IMR-90 (cell line): ENCODE data around the gene SOX8. TPM values are rescaled to one million over a fixed set of nuclear protein-coding genes. Genes with fewer than 3 reads are reported as not detected.

Experiments used
- ATAC-seq: fragments of 200-7000 bp; cut with Tn5 transposase; 2 replicates; pipeline ENCODE4 v1.9.1; 2020; ENCODE audit warnings: low read depth, mild to moderate bottlenecking, moderate library complexity
- BruUV-seq: library from RNA; stranded (reverse); fragments of 400-500 nt; replicated peaks from 2 replicates; lab custom pipeline; 2021; lab: Mats Ljungman, UMichigan
- CTCF ChIA-PET: fragments of 300-600 bp; formaldehyde crosslinking; extraction: SDS; loops from one replicate; lab custom pipeline; 2021; ENCODE audit warnings: antibody characterized with exemption; lab: Yijun Ruan, JAX
- POLR2A ChIA-PET: fragments of 300-600 bp; sonication (Branson Sonifier 250); formaldehyde crosslinking; loops from one replicate; lab custom pipeline; 2022; ENCODE audit warnings: antibody characterized with exemption; ENCODE audit not compliant: unreplicated experiment; lab: Charles Lee
- DNase-seq: peaks from one replicate; pipeline ENCODE4 v3.0.0; 2013
- H2AFZ ChIP-seq: replicated peaks from 2 replicates; pipeline ENCODE3; 2013; ENCODE audit warnings: low read length, mild to moderate bottlenecking; ENCODE audit not compliant: poor library complexity
- H2AK5ac ChIP-seq: 2 replicates; pipeline ENCODE4 v1.6.1; 2013; ENCODE audit warnings: low read depth, low read length, inconsistent platforms
- H2AK9ac ChIP-seq: replicated peaks from 2 replicates; pipeline ENCODE3; 2013; ENCODE audit warnings: mild to moderate bottlenecking, low read depth, low read length, moderate library complexity; ENCODE audit not compliant: poor library complexity
- H2BK120ac ChIP-seq: 2 replicates; pipeline ENCODE4 v1.6.1; 2013; ENCODE audit warnings: low read depth, low read length, inconsistent platforms
- H2BK15ac ChIP-seq: 3 replicates; pipeline ENCODE4 v1.6.1; 2013; ENCODE audit warnings: low read depth, low read length, inconsistent platforms
- H2BK20ac ChIP-seq: 2 replicates; pipeline ENCODE4 v1.6.1; 2013; ENCODE audit warnings: low read depth, mild to moderate bottlenecking, inconsistent platforms, low read length, moderate library complexity
- H2BK5ac ChIP-seq: 2 replicates; pipeline ENCODE4 v1.6.1; 2013; ENCODE audit warnings: mild to moderate bottlenecking, low read depth, low read length, inconsistent platforms; ENCODE audit not compliant: poor library complexity, severe bottlenecking
- H3K14ac ChIP-seq: replicated peaks from 2 replicates; pipeline ENCODE4 v1.6.1; 2013; ENCODE audit warnings: low read depth, low read length, inconsistent platforms
- H3K18ac ChIP-seq: 2 replicates; pipeline ENCODE4 v1.6.1; 2013; ENCODE audit warnings: low read depth, low read length, control low read depth
- H3K23ac ChIP-seq: 2 replicates; pipeline ENCODE4 v1.6.1; 2013; ENCODE audit warnings: low read depth, low read length, inconsistent platforms
- H3K27ac ChIP-seq: 2 replicates; pipeline ENCODE4 v1.5.1; 2013; ENCODE audit warnings: mild to moderate bottlenecking, control low read depth, low read length; ENCODE audit not compliant: insufficient read depth
- H3K27me3 ChIP-seq: 2 replicates; pipeline ENCODE4 v1.6.1; 2013; ENCODE audit warnings: low read length; ENCODE audit not compliant: control insufficient read depth, insufficient read depth
- H3K36me3 ChIP-seq: 2 replicates; pipeline ENCODE4 v1.6.1; 2013; ENCODE audit warnings: low read length, mixed read lengths; ENCODE audit not compliant: control insufficient read depth, insufficient read depth
- H3K4ac ChIP-seq: 2 replicates; pipeline ENCODE4 v1.6.1; 2013; ENCODE audit warnings: low read depth, low read length, inconsistent platforms
- H3K4me1 ChIP-seq: 2 replicates; pipeline ENCODE4 v1.6.1; 2013; ENCODE audit warnings: low read length, mixed read lengths; ENCODE audit not compliant: control insufficient read depth, insufficient read depth
- H3K4me2 ChIP-seq: 2 replicates; pipeline ENCODE4 v1.6.1; 2013; ENCODE audit warnings: low read depth, mild to moderate bottlenecking, control low read depth, low read length, moderate library complexity
- H3K4me3 ChIP-seq: 2 replicates; pipeline ENCODE4 v1.5.1; 2013; ENCODE audit warnings: low read depth, mild to moderate bottlenecking, control low read depth, low read length, moderate library complexity; ENCODE audit not compliant: insufficient read depth
- H3K56ac ChIP-seq: 2 replicates; pipeline ENCODE4 v1.6.1; 2013; ENCODE audit warnings: low read length, inconsistent platforms; ENCODE audit not compliant: insufficient read depth; ENCODE audit errors: extremely low read depth
- H3K79me1 ChIP-seq, 2 experiments: 2 replicates each; pipeline ENCODE4 v1.6.1; 2013; ENCODE audit warnings: low read length in 2 of 2, inconsistent platforms in 1 of 2, low read depth in 1 of 2
- H3K9ac ChIP-seq: 2 replicates; pipeline ENCODE4 v1.6.1; 2013; ENCODE audit warnings: low read depth, low read length, control low read depth
- H3K9me1 ChIP-seq: 2 replicates; pipeline ENCODE4 v1.6.1; 2013; ENCODE audit warnings: low read length, inconsistent platforms; ENCODE audit not compliant: insufficient read depth
- H3K9me3 ChIP-seq: 2 replicates; pipeline ENCODE4 v1.6.1; 2013; ENCODE audit warnings: low read length; ENCODE audit not compliant: control insufficient read depth, insufficient read depth
- H4K20me1 ChIP-seq: 2 replicates; pipeline ENCODE4 v1.6.1; 2013; ENCODE audit warnings: low read length, inconsistent platforms; ENCODE audit not compliant: insufficient read depth
- H4K5ac ChIP-seq: 2 replicates; pipeline ENCODE4 v1.6.1; 2013; ENCODE audit warnings: mild to moderate bottlenecking, low read depth, low read length, control low read depth
- H4K8ac ChIP-seq, 2 experiments: 2 replicates each; pipeline ENCODE4 v1.6.1; 2013; ENCODE audit warnings: low read depth in 2 of 2, low read length in 2 of 2, control low read depth in 1 of 2, inconsistent platforms in 1 of 2
- H4K91ac ChIP-seq: 2 replicates; pipeline ENCODE4 v1.6.1; 2013; ENCODE audit warnings: low read depth, low read length, inconsistent platforms; ENCODE audit not compliant: insufficient read depth
- BHLHE40 ChIP-seq: fragments of 150-350 bp; IDR thresholded peaks from 2 replicates; pipeline ENCODE4 v1.6.1; 2016; ENCODE audit warnings: mild to moderate bottlenecking, low read depth, low read length
- CEBPB ChIP-seq: IDR thresholded peaks from 2 replicates; pipeline ENCODE4 v1.6.1; 2012; ENCODE audit warnings: low read depth, low read length, improper control_type of control experiment
- CHD1 ChIP-seq: IDR thresholded peaks from 2 replicates; pipeline ENCODE4 v1.6.1; 2012; ENCODE audit warnings: low read depth, low read length, improper control_type of control experiment
- FOS ChIP-seq: fragments of 150-350 bp; IDR thresholded peaks from 2 replicates; pipeline ENCODE4 v1.6.1; 2016; ENCODE audit warnings: low read depth, low read length
- MAZ ChIP-seq: IDR thresholded peaks from 2 replicates; pipeline ENCODE4 v1.6.1; 2012; ENCODE audit warnings: low read depth, mild to moderate bottlenecking, low read length, improper control_type of control experiment, moderate library complexity, borderline replicate concordance
- MXI1 ChIP-seq: IDR thresholded peaks from 2 replicates; pipeline ENCODE4 v1.6.1; 2012; ENCODE audit warnings: low read depth, mild to moderate bottlenecking, low read length, moderate library complexity, borderline replicate concordance
- NFE2L2 ChIP-seq: fragments of 150-350 bp; IDR thresholded peaks from 2 replicates; pipeline ENCODE4 v1.6.1; 2016; ENCODE audit warnings: low read depth, mild to moderate bottlenecking, low read length
- RCOR1 ChIP-seq: IDR thresholded peaks from 2 replicates; pipeline ENCODE4 v1.6.1; 2012; ENCODE audit warnings: mild to moderate bottlenecking, low read length, improper control_type of control experiment; ENCODE audit not compliant: insufficient replicate concordance
- SMC3 ChIP-seq: fragments of 150-350 bp; IDR thresholded peaks from 2 replicates; pipeline ENCODE4 v1.6.1; 2016; ENCODE audit warnings: low read depth, mild to moderate bottlenecking, antibody characterized with exemption, low read length, moderate library complexity
- WGBS, 2 experiments: methylation state at CpG; one replicate each; pipeline versions ENCODE4 v1.1.5 to v1.1.7; 2013; ENCODE audit warnings: missing lambda C conversion rate in 2 of 2; ENCODE audit not compliant: insufficient read length in 1 of 2; ENCODE audit errors: extremely low coverage in 2 of 2; 5-methylcytosine and 5-hydroxymethylcytosine counted together
- dilution Hi-C: fragments of 300-500 bp; cut with HindIII; formaldehyde crosslinking; loops from one replicate; pipeline ENCODE4 v1.14.3; 2018; ENCODE audit warnings: low sequenced_read_pairs; ENCODE audit not compliant: unreplicated experiment
- in situ Hi-C: fragments of 300-500 bp; cut with MboI; formaldehyde crosslinking; loops from 3 replicates; pipeline ENCODE4 v1.14.3; 2019; ENCODE audit warnings: low sequenced_read_pairs, inconsistent platforms, mixed read lengths
- intact Hi-C: fragments of 100-400 bp; cut with micrococcal nuclease; formaldehyde crosslinking; loops from 2 replicates; pipeline ENCODE4 v1.10.0; 2022
- polyA plus RNA-seq, 3 experiments: library from polyadenylated mRNA; depleted of rRNA; stranded (reverse); fragments of >200 nt; gene quantifications; 2 replicates each; pipeline ENCODE4 v1.2.3, GENCODE V29; 2012; ENCODE audit warnings: low replicate concordance in 1 of 3
- total RNA-seq: library from RNA; depleted of rRNA; stranded (reverse); fragments of >200 nt; gene quantifications from 2 replicates; pipeline ENCODE4 v1.2.3, GENCODE V29; 2012
- TF ChIP-seq, protein P1 (sequence below): conservative IDR thresholded peaks from 2 replicates; pipeline ENCODE4 v1.5.1; 2012; ENCODE audit warnings: mild to moderate bottlenecking, low read depth, low read length, improper control_type of control experiment
- TF ChIP-seq, protein P2 (sequence below): fragments of 150-350 bp; IDR thresholded peaks from 2 replicates; pipeline ENCODE4 v1.6.1; 2016; ENCODE audit warnings: low read depth, mild to moderate bottlenecking, low read length, moderate library complexity, borderline replicate concordance

The SOX8 gene
- total and polyA plus RNA-seq, 2 of the 4 experiments (the other 2 are of a cell fraction): under 0.01 to 0.26 TPM

DNA sequence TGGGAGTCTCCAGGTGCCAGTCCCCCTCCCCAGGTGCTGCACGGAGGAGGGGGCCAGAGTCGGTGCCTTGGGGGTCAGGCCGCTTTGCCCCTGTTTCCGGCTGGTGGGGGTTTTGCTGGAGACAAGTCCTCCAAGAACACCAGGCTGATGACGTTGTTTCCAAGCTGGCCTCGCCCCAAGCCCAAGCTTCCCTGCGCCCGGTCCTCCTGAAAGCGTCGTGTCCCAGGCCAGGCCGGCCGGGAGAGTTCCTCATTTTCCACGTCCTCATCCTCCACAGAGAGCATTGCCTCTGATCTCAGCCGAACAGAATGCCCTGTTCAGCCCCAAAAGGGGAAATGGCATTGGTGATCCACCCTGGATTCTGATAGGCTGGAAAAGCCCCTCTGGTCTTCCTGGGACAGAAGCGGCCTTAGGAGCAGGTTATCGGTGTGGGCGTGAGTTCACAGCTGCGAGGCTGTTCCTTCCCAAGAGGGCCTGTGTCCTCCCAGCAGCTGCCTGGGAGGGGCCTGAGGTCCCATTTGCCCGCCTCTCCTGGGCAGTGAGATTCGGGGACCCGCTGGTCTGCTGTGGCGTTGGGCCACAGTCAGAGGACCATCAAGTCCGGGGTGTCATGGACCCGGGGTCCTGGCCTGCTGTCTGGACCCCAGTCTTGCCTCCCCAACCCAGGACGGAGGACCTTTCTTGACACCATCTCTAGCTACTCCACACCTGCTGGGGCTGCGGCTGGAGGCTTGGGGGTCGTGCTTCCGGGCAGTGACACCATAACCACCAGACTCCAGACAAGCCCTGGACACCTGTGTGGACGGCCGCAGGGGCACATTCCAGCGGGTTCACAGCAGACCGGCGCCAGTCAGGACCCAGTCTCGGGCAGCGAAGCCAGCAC lies 7.1 kb downstream of the SOX8 start (continued):
- no peak for TF ChIP-seq CEBPB

DNA sequence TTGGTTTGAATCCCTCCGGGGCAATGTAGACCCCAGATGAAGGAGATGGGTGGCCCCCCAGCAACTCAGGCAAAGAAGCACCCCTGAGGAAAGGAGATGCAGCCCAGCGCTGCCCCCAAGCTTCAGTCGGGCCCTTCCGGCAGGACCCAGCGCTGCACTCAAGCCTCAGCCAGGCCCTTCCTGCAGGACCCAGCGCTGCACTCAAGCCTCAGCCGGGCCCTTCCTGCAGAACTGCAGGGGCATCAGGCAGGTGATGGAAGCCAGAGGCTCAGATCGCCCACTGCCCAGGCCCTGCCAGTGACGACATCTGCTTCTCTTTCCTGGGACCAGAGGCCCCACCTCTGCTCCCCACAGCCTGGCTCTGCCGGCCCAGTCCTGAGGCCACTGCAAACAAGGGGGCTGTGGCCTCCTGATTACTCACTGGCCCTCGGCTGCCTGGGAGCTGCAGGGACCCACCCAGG lies 7.8 kb downstream of the SOX8 start:
- dilution Hi-C loops (no loop called here), in situ Hi-C loops (no loop called here), intact Hi-C loops (no loop called here)
- Histone ChIP-seq H3K4ac (no peak overlapping the region), H2AK9ac (no peak overlapping the region), H3K27ac (no peak overlapping the region), H3K4me2 (no peak overlapping the region), H4K5ac (no peak overlapping the region), H3K23ac (no peak overlapping the region), H2AFZ (no peak overlapping the region), H4K91ac (no peak overlapping the region), H3K18ac (no peak overlapping the region), H3K36me3 (no peaks in the 10 kb centered on the region), H4K8ac (no peak overlapping the region), H3K9ac (no peak overlapping the region), H3K79me1 (no peaks in the 10 kb centered on the region), H3K4me3 (no peak overlapping the region), H3K4me1 (no peaks in the 10 kb centered on the region), H3K14ac (no peak overlapping the region), H3K27me3 (peaks cover 49% of the 10 kb centered on the region), H2AK5ac (no peak overlapping the region), H2BK5ac (no peak overlapping the region), H3K9me1 (no peaks in the 10 kb centered on the region), H4K20me1 (no peaks in the 10 kb centered on the region), H3K9me3 (peaks cover 5% of the 10 kb centered on the region), H2BK15ac (no peak overlapping the region), H3K56ac (no peak overlapping the region), H2BK20ac (no peak overlapping the region), H2BK120ac (no peak overlapping the region)
- ChIA-PET POLR2A (no interaction called here), CTCF (no interaction called here)
- DNase-seq (no peak), ATAC-seq (no peak)
- WGBS, 2 experiments: 87% methylated on average over 9 of the region's 11 CpGs; no CpG with 5 or more reads in 1 of the 2 experiments
- TF ChIP-seq RCOR1 (no peak), CEBPB (no peak), CHD1 (no peak), MXI1 (no peak), BHLHE40 (no peak), NFE2L2 (no peak), MAZ (no peak), FOS (no peak), SMC3 (no peak)
- TF ChIP-seq, protein P1, sequence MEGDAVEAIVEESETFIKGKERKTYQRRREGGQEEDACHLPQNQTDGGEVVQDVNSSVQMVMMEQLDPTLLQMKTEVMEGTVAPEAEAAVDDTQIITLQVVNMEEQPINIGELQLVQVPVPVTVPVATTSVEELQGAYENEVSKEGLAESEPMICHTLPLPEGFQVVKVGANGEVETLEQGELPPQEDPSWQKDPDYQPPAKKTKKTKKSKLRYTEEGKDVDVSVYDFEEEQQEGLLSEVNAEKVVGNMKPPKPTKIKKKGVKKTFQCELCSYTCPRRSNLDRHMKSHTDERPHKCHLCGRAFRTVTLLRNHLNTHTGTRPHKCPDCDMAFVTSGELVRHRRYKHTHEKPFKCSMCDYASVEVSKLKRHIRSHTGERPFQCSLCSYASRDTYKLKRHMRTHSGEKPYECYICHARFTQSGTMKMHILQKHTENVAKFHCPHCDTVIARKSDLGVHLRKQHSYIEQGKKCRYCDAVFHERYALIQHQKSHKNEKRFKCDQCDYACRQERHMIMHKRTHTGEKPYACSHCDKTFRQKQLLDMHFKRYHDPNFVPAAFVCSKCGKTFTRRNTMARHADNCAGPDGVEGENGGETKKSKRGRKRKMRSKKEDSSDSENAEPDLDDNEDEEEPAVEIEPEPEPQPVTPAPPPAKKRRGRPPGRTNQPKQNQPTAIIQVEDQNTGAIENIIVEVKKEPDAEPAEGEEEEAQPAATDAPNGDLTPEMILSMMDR: no peak
- TF ChIP-seq, protein P2, sequence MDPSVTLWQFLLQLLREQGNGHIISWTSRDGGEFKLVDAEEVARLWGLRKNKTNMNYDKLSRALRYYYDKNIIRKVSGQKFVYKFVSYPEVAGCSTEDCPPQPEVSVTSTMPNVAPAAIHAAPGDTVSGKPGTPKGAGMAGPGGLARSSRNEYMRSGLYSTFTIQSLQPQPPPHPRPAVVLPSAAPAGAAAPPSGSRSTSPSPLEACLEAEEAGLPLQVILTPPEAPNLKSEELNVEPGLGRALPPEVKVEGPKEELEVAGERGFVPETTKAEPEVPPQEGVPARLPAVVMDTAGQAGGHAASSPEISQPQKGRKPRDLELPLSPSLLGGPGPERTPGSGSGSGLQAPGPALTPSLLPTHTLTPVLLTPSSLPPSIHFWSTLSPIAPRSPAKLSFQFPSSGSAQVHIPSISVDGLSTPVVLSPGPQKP: no peak
- BruUV-seq: no TSS peak
